ENCODE results near the gene FUT8. TPM values are rescaled to one million over a fixed set of nuclear protein-coding genes. Genes with fewer than 3 reads are reported as not detected.

The FUT8 gene
- total and polyA plus RNA-seq, 2 experiments from 2014 or later, result 26.6 to 67.5 TPM

DNA sequence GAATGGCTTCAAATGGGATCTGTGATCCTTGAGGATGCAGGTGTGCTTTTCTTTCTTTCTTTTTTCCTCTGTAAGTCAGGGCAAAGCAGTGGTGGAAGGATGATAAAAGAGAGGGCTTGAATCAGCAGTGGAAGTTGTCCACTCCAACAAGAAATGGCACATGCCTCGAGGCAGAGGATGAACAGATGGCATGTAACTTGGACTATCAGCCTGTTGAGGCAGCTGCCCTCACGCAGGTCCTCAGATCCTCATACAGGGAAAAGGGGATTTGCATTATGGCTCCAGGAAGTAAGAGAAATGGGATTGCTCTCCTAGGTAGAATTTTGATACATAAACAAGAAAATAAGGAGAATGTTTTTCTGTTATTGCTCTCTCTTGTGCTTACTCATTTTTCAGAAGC is 368.0 kb downstream of the FUT8 start:
- peaks cover 32% of the 10 kb centered on the region for H3K27me3 ChIP-seq
- H3K4me2 ChIP-seq, result no peak overlapping the region
- no peak overlapping the region for H2AFZ ChIP-seq
- TF ChIP-seq EZH2phosphoT487 (IDR thresholded peaks at IDR 0.05; ENCODE audit: low read depth, severe bottlenecking, unreplicated experiment), result no peak
- TF ChIP-seq, protein P1, sequence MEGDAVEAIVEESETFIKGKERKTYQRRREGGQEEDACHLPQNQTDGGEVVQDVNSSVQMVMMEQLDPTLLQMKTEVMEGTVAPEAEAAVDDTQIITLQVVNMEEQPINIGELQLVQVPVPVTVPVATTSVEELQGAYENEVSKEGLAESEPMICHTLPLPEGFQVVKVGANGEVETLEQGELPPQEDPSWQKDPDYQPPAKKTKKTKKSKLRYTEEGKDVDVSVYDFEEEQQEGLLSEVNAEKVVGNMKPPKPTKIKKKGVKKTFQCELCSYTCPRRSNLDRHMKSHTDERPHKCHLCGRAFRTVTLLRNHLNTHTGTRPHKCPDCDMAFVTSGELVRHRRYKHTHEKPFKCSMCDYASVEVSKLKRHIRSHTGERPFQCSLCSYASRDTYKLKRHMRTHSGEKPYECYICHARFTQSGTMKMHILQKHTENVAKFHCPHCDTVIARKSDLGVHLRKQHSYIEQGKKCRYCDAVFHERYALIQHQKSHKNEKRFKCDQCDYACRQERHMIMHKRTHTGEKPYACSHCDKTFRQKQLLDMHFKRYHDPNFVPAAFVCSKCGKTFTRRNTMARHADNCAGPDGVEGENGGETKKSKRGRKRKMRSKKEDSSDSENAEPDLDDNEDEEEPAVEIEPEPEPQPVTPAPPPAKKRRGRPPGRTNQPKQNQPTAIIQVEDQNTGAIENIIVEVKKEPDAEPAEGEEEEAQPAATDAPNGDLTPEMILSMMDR (IDR thresholded peaks at IDR 0.05; ENCODE audit: poor library complexity), result no peak
- no peak for TF ChIP-seq EZH2 (IDR thresholded peaks at IDR 0.05; ENCODE audit: borderline replicate concordance)
- no peak overlapping the region for H3K27ac ChIP-seq
- no peaks in the 10 kb centered on the region for H3K79me2 ChIP-seq
- H3K4me1 ChIP-seq (ENCODE audit: insufficient read depth), result no peaks in the 10 kb centered on the region
- H4K20me1 ChIP-seq (ENCODE audit: insufficient read depth, poor library complexity, severe bottlenecking), result no peaks in the 10 kb centered on the region
- WGBS (ENCODE audit: low lambda C conversion rate, missing lambda C conversion rate), result 78% methylated on average over 2 of the region's 2 CpGs
- H3K36me3 ChIP-seq (replicated peaks; ENCODE audit: insufficient read depth, low read depth), result no peaks in the 10 kb centered on the region
- H3K9me2 ChIP-seq (replicated peaks; ENCODE audit: insufficient read depth), result no peaks in the 10 kb centered on the region
- H3K9me3 ChIP-seq (ENCODE audit: low read depth), result no peaks in the 10 kb centered on the region
- DNase-seq (ENCODE audit: low spot score), result no peak
- H3K4me3 ChIP-seq, result no peak overlapping the region

DNA sequence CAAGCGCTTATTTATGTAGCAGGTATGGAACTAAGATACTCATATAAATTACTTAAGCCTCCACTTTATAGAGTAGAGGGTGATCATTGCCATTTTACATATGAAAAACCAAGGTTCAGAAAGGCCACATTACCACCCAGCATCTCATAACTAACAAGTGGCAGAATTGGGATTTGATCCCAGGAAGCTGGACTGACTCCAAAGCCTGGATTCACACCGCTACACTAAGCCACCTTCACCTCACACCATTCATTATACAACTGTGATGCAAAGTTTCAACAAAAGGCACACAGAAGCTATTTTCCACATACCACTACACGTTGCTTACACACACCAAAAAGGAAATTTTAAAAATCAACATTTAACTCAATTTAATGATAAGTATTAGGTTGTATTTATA is 370.6 kb downstream of the FUT8 start:
- H2AFZ ChIP-seq, result no peak overlapping the region
- TF ChIP-seq, protein P1 (IDR thresholded peaks at IDR 0.05; ENCODE audit: poor library complexity), result no peak
- no peak for TF ChIP-seq EZH2phosphoT487 (IDR thresholded peaks at IDR 0.05; ENCODE audit: low read depth, severe bottlenecking, unreplicated experiment)
- no peak for TF ChIP-seq EZH2 (IDR thresholded peaks at IDR 0.05; ENCODE audit: borderline replicate concordance)

DNA sequence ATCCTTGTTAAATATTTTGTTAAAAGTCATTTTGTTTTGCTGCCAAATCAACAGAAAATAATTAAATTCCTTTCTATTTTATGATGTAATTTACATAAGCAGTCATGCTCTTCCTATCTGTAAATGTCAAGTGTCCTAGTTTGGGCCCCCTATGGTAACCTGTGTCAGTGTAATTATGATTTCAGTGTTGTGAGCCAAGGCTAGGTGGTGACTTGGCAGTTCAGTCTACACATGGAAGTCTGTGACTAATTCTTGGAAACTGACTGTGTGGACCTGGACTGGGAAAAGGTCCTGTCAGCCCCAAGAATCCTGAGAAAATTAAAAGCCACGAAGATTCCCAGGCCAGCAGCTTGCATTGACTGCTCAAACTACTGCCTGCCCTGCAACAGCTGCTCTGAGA is 371.0 kb downstream of the FUT8 start:
- H2AFZ ChIP-seq, result no peak overlapping the region
- no peak overlapping the region for H3K4me3 ChIP-seq
- no peaks in the 10 kb centered on the region for H4K20me1 ChIP-seq (ENCODE audit: insufficient read depth, poor library complexity, severe bottlenecking)
- no peaks in the 10 kb centered on the region for H3K79me2 ChIP-seq
- peaks cover 19% of the 10 kb centered on the region for H3K27me3 ChIP-seq
- no peak overlapping the region for H3K4me2 ChIP-seq
- no peaks in the 10 kb centered on the region for H3K4me1 ChIP-seq (ENCODE audit: insufficient read depth)
- 72% methylated on average over 1 of the region's 1 CpG for WGBS (ENCODE audit: low lambda C conversion rate, missing lambda C conversion rate)
- no peak for DNase-seq (ENCODE audit: low spot score)
- H3K9me3 ChIP-seq (ENCODE audit: low read depth), result no peaks in the 10 kb centered on the region
- H3K9me2 ChIP-seq (replicated peaks; ENCODE audit: insufficient read depth), result no peaks in the 10 kb centered on the region
- no peak overlapping the region for H3K27ac ChIP-seq
- TF ChIP-seq EZH2 (IDR thresholded peaks at IDR 0.05; ENCODE audit: borderline replicate concordance) (no peak), EZH2phosphoT487 (IDR thresholded peaks at IDR 0.05; ENCODE audit: low read depth, severe bottlenecking, unreplicated experiment) (no peak)
- TF ChIP-seq, protein P1 (IDR thresholded peaks at IDR 0.05; ENCODE audit: poor library complexity), result no peak
- no peaks in the 10 kb centered on the region for H3K36me3 ChIP-seq (replicated peaks; ENCODE audit: insufficient read depth, low read depth)

More for the DNA sequence above, 370.6 kb downstream of the FUT8 start:
- no peaks in the 10 kb centered on the region for H3K36me3 ChIP-seq (replicated peaks; ENCODE audit: insufficient read depth, low read depth)
- no peak for DNase-seq (ENCODE audit: low spot score)
- H4K20me1 ChIP-seq (ENCODE audit: insufficient read depth, poor library complexity, severe bottlenecking), result no peaks in the 10 kb centered on the region
- no peaks in the 10 kb centered on the region for H3K4me1 ChIP-seq (ENCODE audit: insufficient read depth)
- H3K27me3 ChIP-seq, result peaks cover 19% of the 10 kb centered on the region
- no peaks in the 10 kb centered on the region for H3K9me3 ChIP-seq (ENCODE audit: low read depth)
- no peak overlapping the region for H3K4me2 ChIP-seq
- no peak overlapping the region for H3K27ac ChIP-seq
- no peaks in the 10 kb centered on the region for H3K9me2 ChIP-seq (replicated peaks; ENCODE audit: insufficient read depth)
- WGBS (ENCODE audit: low lambda C conversion rate, missing lambda C conversion rate), result 86% methylated on average over 3 of the region's 3 CpGs
- H3K4me3 ChIP-seq, result no peak overlapping the region
- no peaks in the 10 kb centered on the region for H3K79me2 ChIP-seq

DNA sequence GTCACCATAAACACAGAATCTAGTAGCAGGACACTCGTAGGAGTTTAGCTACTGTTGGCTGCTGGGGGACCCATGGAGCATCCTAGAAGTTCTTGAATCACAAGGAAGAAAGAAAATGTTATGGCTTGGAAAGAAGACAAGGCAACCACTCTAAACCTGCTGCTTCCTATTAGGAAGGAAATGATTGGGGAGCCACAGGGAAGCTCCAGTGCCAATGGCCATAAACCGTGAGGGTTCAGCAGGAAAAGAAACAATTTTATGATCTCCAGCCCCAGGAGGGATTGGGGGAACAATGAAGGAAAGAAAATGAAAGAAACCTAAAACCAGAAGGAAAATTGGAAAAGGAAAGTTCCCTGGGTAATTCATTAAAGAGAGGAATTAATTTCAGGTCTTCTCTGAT is 372.0 kb downstream of the FUT8 start:
- H2AFZ ChIP-seq, result no peak overlapping the region
- no peak overlapping the region for H3K27ac ChIP-seq
- H3K36me3 ChIP-seq (replicated peaks; ENCODE audit: insufficient read depth, low read depth), result no peaks in the 10 kb centered on the region
- no peak overlapping the region for H3K4me3 ChIP-seq
- WGBS (ENCODE audit: low lambda C conversion rate, missing lambda C conversion rate), result 93% methylated on average over 2 of the region's 2 CpGs
- no peaks in the 10 kb centered on the region for H3K4me1 ChIP-seq (ENCODE audit: insufficient read depth)
- DNase-seq (ENCODE audit: low spot score), result no peak
- peaks cover 15% of the 10 kb centered on the region for H3K27me3 ChIP-seq
- no peaks in the 10 kb centered on the region for H4K20me1 ChIP-seq (ENCODE audit: insufficient read depth, poor library complexity, severe bottlenecking)
- H3K9me3 ChIP-seq (ENCODE audit: low read depth), result no peaks in the 10 kb centered on the region
- no peaks in the 10 kb centered on the region for H3K9me2 ChIP-seq (replicated peaks; ENCODE audit: insufficient read depth)
- H3K79me2 ChIP-seq, result no peaks in the 10 kb centered on the region
- TF ChIP-seq, protein P1 (IDR thresholded peaks at IDR 0.05; ENCODE audit: poor library complexity), result no peak
- TF ChIP-seq EZH2 (IDR thresholded peaks at IDR 0.05; ENCODE audit: borderline replicate concordance), result no peak
- TF ChIP-seq EZH2phosphoT487 (IDR thresholded peaks at IDR 0.05; ENCODE audit: low read depth, severe bottlenecking, unreplicated experiment), result no peak
- no peak overlapping the region for H3K4me2 ChIP-seq

Measured in hepatocyte (in vitro differentiated cells).